ENCODE measurements around the gene LCP2.

LCP2 gene

DNA sequence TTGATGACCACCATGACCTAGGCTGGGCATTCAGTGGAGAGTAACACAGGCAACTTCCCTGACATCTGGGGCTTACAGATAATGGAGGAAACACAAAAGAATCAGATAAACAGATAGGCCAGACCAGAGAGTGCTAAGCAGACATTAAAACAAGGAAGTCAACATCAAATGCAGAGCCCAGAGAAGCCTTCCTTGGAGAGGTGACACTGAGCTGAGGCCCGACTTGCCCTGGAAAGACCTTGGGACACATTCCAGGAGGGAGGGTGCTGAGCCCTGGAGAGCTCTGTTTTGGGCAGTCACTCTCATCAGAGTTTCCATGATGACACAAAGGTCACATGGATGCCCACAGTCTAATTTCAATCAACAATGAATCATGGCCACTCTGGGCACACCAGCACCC, 96.7 kb downstream of the LCP2 start:
- no peaks in the 10 kb centered on the region for H3K9me3 ChIP-seq (ENCODE audit: insufficient read depth, low read depth, low read length)
- H3K36me3 ChIP-seq (ENCODE audit: insufficient read depth, low read length) = no peaks in the 10 kb centered on the region
- no peaks in the 10 kb centered on the region for H3K4me1 ChIP-seq (ENCODE audit: insufficient read depth, low read length, poor library complexity, severe bottlenecking)
- no peaks in the 10 kb centered on the region for H4K20me1 ChIP-seq (ENCODE audit: insufficient read depth, low read length, poor library complexity, severe bottlenecking)
- no peak overlapping the region for H3K4me2 ChIP-seq (ENCODE audit: low read depth, low read length, poor library complexity, severe bottlenecking)
- no peak overlapping the region for H2AFZ ChIP-seq (ENCODE audit: low read length)
- TF ChIP-seq EZH2phosphoT487 (IDR thresholded peaks at IDR 0.05; ENCODE audit: borderline replicate concordance) = no peak
- TF ChIP-seq, protein P1, sequence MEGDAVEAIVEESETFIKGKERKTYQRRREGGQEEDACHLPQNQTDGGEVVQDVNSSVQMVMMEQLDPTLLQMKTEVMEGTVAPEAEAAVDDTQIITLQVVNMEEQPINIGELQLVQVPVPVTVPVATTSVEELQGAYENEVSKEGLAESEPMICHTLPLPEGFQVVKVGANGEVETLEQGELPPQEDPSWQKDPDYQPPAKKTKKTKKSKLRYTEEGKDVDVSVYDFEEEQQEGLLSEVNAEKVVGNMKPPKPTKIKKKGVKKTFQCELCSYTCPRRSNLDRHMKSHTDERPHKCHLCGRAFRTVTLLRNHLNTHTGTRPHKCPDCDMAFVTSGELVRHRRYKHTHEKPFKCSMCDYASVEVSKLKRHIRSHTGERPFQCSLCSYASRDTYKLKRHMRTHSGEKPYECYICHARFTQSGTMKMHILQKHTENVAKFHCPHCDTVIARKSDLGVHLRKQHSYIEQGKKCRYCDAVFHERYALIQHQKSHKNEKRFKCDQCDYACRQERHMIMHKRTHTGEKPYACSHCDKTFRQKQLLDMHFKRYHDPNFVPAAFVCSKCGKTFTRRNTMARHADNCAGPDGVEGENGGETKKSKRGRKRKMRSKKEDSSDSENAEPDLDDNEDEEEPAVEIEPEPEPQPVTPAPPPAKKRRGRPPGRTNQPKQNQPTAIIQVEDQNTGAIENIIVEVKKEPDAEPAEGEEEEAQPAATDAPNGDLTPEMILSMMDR (conservative IDR thresholded peaks at IDR 0.05; ENCODE audit: low read length) = no peak
- H3K9ac ChIP-seq (ENCODE audit: low read depth, low read length, poor library complexity, severe bottlenecking) = no peak overlapping the region
- H3K9me2 ChIP-seq (replicated peaks; ENCODE audit: low read depth, low read length) = no peaks in the 10 kb centered on the region
- no peaks in the 10 kb centered on the region for H3K79me2 ChIP-seq (ENCODE audit: insufficient read depth, low read length)
- no peaks in the 10 kb centered on the region for H3F3A ChIP-seq (ENCODE audit: low read depth)
- no peak overlapping the region for H3K4me3 ChIP-seq (ENCODE audit: low read length, poor library complexity, severe bottlenecking)
- H3K27me3 ChIP-seq (ENCODE audit: insufficient read depth, low read length, poor library complexity, severe bottlenecking) = no peaks in the 10 kb centered on the region

All from Loucy (cell line).